ENCODE data around the gene PHF21B.

DNA sequence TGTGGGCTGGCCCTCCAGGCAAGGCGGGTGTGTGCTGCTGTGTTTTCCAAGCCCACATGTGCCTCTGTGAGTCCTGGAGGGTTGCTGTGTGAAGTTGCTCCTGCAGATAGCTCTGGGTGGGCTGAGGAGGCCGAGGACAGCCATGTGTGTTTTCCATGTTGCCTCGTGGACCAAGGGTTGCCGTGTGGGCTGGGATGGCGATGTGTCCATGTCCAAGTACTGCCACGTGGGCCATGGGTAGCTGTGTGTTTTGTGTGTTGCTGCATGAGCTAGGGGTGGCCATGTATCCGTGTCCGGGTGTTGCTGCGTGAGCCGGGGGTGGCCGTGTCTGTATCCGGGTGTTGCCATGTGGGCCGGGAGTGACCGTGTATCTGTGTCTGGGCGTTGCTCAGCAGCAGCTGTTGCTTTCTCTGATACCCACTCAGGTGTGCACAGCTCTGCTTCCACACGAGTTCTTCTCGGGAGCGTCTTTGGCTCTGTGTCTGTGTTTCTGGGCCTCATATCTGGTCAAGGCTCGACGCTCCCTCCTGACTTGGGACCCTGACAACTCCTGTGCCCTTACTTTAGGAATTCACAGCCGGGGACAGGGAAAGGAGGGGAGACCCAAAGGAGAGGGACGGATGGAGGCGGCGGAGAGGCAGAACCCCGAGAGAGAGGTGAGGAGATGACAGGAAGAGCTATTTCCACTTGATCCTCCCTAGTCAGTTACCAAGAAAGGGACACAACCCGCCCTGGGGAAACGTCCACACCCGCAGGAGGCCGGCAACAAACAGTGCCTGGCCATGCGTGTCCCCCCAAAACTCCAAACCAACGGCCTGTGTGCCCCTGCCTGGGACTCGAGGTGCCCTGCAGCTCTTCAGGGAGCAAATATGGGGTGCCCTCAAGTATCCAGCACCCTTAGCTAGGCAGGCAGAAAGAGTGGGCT is 83.1 kb downstream of the PHF21B start:
- TF ChIP-seq, protein P1, sequence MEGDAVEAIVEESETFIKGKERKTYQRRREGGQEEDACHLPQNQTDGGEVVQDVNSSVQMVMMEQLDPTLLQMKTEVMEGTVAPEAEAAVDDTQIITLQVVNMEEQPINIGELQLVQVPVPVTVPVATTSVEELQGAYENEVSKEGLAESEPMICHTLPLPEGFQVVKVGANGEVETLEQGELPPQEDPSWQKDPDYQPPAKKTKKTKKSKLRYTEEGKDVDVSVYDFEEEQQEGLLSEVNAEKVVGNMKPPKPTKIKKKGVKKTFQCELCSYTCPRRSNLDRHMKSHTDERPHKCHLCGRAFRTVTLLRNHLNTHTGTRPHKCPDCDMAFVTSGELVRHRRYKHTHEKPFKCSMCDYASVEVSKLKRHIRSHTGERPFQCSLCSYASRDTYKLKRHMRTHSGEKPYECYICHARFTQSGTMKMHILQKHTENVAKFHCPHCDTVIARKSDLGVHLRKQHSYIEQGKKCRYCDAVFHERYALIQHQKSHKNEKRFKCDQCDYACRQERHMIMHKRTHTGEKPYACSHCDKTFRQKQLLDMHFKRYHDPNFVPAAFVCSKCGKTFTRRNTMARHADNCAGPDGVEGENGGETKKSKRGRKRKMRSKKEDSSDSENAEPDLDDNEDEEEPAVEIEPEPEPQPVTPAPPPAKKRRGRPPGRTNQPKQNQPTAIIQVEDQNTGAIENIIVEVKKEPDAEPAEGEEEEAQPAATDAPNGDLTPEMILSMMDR (IDR thresholded peaks at IDR 0.05) = no peak
- no peak for TF ChIP-seq POLR2AphosphoS5 (IDR thresholded peaks at IDR 0.05; ENCODE audit: low read depth, low read length)
